ENCODE measurements around the gene CZIB.

The CZIB gene

GRCh38 chr1:53220171-53220961 is at the start of gene CZIB:
Gene CZIB, minus strand, starts transcription at chr1:53220634. Its CDS starts 59 bp downstream, at chr1:53220575.
- DNase-seq (ENCODE audit: low read depth in 2 of 2), result peak; percentile 93 to 94

GRCh38 chr1:53270107-53270506 is 49.7 kb upstream of the CZIB start:
- no peak for DNase-seq (ENCODE audit: low read depth in 2 of 2)

GRCh38 chr1:53267761-53268160 is 47.3 kb upstream of the CZIB start:
- DNase-seq (ENCODE audit: low read depth in 2 of 2), result no peak

GRCh38 chr1:53266038-53266437 is 45.6 kb upstream of the CZIB start:
- no peak for DNase-seq (ENCODE audit: low read depth in 2 of 2)

DNA sequence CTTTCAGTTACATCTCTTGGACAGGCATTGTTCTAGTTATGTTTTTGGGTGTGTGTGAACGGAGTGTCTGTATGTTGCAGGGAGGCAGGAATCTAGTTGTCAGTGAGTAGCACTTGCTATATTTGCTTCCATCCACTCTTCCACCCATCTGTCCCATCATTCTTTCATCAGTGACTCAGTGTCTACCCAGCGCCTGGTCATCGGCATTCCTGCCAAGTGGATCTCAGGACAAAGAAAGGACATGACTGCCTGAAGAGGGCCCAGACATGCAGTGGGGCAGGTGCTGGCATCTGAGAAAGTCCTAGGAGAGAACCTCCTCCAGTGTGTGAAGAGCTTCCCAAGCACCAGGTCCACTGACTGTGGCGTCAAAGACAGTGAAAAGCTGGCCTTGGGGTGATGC is 45.1 kb upstream of the CZIB start:
- no peak for DNase-seq (ENCODE audit: low read depth in 2 of 2)

- no peak for DNase-seq (ENCODE audit: low read depth in 2 of 2)
Observed at GRCh38 chr1:53264048-53264447, 43.6 kb upstream of the CZIB start.

- DNase-seq (ENCODE audit: low read depth in 2 of 2), result no peak
Observed at GRCh38 chr1:53262000-53262399, 41.6 kb upstream of the CZIB start.

- no peak for DNase-seq (ENCODE audit: low read depth in 2 of 2)
Observed at GRCh38 chr1:53260631-53261247, 40.3 kb upstream of the CZIB start.

DNA sequence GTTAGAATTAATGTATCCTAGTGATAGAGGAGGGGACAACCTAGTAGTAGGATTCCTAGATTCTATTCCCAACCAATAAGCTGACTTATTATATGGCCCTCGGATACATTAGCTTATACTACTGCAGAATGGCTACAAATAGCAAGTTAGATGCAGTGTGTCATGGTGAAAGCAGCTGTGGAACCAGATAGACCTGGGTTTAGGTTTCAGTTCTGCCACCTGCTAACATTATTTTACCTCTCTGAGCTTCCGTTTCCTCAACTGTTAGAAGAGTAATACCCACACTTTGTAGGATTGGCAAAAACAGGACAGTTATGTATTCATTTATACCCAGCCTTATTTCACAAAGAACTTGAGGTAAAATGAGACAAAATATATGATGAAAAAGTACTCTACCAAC is 39.5 kb upstream of the CZIB start:
- no peak for DNase-seq (ENCODE audit: low read depth in 2 of 2)

GRCh38 chr1:53258216-53258615 is 37.8 kb upstream of the CZIB start:
- DNase-seq (ENCODE audit: low read depth in 2 of 2), result no peak

DNA sequence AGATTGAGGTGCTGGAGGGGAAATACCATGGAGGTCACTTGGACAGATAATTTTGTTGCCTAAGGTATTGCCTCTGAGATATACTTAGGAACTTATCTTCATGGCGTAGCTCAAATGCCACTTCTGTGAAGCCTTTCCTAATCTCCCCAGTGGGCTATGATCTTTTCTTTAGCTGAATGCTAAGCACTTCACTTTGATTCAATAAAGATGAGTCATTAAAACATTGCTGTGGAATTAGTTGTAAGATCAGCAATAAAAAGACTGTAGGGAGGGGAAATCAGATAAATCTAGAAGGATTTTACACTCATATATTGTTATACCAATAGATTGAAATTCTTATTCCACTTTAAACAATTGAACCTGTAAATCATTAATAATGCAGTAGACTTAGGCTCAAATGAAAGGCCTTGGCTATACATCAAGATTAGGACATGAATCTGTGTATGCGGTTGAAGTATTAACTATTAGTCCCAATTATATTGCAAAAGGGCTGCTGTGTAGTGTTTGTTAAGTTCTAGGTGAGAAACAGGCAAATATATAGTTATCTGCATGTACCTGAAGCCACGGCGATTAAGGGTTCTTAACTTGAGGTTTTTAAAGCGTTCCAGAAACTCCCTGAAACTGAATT is 37.1 kb upstream of the CZIB start:
- DNase-seq (ENCODE audit: low read depth in 2 of 2), result no peak

GRCh38 chr1:53256511-53257453 is 36.3 kb upstream of the CZIB start:
- DNase-seq (ENCODE audit: low read depth in 2 of 2), result no peak

GRCh38 chr1:53255031-53255430 is 34.6 kb upstream of the CZIB start:
- no peak for DNase-seq (ENCODE audit: low read depth in 2 of 2)

DNA sequence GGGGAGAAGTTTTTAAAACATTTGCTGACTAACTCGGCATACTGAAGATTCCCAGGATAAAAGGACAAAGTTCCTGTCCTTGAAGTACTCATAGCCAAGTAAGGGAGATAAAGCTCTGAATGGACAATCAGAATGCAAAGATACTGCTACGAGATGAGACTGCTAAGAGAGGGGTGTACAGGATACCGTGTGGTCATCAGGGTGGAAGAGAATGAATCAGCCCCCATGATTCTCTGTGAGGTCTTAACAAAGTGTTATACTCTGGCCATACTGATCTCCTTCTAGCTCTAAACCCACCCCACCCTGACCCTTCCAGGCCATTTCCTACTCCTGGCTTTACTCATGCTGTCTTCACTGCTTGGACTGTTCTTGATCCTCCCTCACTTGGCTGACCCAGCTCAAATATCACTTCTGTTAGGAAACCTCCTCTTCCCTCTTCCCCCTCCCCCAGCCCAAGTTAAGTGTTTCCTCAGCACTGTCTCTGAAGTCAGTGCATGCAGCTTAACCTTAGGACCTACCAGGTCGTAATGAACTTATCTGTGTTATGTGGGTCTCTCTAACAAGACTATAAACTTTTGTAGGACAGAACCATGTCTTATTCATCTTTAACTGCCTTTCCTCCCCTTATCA is 33.7 kb upstream of the CZIB start:
- no peak for DNase-seq (ENCODE audit: low read depth in 2 of 2)

DNA sequence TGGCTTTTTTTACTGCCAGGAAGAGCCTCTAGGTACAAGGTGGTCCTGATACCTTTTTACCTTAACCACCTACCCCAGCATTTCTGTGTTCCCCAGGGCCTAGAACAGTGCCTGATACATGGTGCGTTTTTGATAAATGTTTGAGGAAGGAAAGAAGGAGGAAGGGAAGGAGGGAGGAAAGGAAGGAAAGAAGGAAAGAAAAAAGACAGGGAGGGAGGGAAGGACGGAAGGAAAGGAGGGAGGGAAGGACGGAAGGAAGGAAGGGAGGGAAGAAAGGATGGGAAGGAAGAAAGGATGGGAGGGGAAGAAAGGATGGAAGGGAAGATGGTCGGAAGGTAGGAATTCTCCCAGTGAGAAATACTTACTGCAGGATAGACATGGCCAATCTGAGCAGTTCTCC is 29.9 kb upstream of the CZIB start:
- no peak for DNase-seq (ENCODE audit: low read depth in 2 of 2)

- DNase-seq (ENCODE audit: low read depth in 2 of 2), result no peak
Observed at GRCh38 chr1:53249706-53250105, 29.3 kb upstream of the CZIB start.

GRCh38 chr1:53246261-53247134 is 26.1 kb upstream of the CZIB start:
- DNase-seq (ENCODE audit: low read depth in 2 of 2), result no peak

- no peak for DNase-seq (ENCODE audit: low read depth in 2 of 2)
Observed at GRCh38 chr1:53244141-53244540, 23.7 kb upstream of the CZIB start.

GRCh38 chr1:53242381-53242780 is 21.9 kb upstream of the CZIB start:
- no peak for DNase-seq (ENCODE audit: low read depth in 2 of 2)

DNA sequence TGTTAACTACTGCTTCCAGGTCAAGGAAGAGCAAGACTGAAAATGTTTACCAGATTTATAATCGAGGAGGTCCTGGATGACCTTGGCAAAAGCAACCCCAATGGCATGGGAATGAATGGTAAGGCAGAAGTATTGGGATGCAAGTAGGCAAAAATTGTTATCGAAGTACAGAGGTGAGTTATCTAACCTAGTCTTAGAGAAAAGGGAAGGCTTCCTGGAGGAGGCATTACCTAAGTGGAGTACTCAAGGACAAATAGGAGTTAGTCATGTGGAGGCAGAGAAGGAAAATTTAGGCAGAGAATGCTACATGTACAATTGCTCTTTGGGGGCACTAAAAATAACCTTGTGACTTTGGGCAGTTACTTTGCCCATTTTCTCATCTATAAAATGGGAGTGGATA is 21.4 kb upstream of the CZIB start:
- DNase-seq (ENCODE audit: low read depth in 2 of 2), result no peak
